GM19193 (cell line): ENCODE measurements around the gene HCN2.

ENCODE experiments used
- POLR2A ChIP-seq: IDR thresholded peaks from 4 replicates; pipeline ENCODE4 v1.6.1; 2011; ENCODE audit not compliant: insufficient read depth, insufficient read length; ENCODE audit errors: extremely low read depth

HCN2 gene

GRCh38 chr19:590750-591098 lies 1.0 kb downstream of the HCN2 start:
- no peak for TF ChIP-seq POLR2A

GRCh38 chr19:591099-591958 lies 1.6 kb downstream of the HCN2 start:
- no peak for TF ChIP-seq POLR2A

DNA sequence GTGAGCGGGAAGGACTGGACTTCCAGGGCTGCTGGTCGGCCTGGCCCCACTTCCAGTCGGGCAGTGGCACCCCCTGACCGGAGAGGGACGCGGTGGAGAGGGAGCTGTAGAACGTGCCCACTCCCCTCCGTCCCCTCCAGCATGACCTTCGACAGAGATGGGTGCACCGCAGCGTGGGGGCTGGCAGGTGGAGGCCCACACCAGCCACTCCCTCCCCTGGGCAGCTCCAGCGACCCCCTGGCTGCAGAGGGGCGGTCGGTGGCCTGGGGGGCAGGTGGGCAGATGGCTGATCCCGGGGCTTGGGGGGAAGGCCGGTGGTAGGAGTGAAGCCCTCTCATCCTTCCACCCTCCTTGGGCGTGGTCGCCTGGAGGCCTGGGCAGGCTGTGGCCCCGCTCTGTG lies 2.4 kb downstream of the HCN2 start:
- no peak for TF ChIP-seq POLR2A

- no peak for TF ChIP-seq POLR2A
These were observed 3.4 kb downstream of the HCN2 start for GRCh38 chr19:593055-593454.

- TF ChIP-seq POLR2A = no peak
These were observed 3.8 kb downstream of the HCN2 start for GRCh38 chr19:593505-593904.

DNA sequence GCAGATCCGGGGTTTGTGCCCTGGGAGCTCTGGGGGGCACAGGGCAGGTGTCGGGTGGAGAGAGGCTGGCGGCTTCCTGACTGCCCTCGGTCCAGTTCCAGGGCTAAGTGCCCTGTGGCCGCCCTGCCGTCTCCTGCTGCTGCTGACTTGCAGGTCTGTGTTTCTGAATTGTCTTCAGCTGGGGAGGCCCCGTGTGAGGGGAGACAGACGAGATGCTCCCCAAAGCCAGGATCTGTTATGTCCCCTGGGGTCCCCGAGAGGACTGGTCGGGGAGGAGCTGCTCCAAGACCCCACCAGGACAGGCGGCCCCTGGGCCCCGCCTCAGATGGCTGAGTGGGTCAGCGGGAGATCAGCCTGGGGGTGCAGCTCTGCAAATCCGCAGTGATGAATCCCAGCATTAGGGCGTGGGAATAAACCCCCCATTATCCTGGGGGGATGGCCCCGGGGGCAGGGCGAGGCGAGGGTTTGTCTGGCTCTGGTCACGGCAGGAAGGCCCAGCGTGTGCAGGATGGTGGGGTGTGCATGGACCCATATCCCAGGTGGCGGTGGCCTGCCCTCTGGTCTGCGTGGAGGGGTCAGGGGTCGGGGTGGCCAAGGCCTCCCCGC lies 4.7 kb downstream of the HCN2 start:
- TF ChIP-seq POLR2A = no peak

- no peak for TF ChIP-seq POLR2A
These were observed 5.9 kb downstream of the HCN2 start for GRCh38 chr19:595326-596262.

DNA sequence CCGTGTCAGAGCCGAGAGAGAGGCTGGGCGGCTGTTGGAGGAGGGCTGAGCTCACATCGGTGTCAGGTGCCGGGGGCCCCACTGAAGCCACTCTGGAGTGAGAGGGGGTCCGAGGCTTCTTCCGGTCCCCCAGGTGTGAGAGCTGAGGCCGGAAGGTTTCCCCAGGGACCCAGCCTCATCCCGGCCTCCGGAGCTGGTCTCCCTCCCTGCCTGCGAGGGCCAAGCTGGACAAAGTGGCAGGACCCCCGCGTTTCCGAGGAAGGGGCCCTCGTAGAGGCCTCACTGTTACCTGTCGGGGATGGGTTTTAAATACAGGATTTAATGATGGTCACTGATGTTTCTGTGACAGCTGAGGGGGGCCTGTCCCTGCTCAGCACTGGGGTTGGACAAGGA lies 6.6 kb downstream of the HCN2 start:
- no peak for TF ChIP-seq POLR2A

GRCh38 chr19:597406-598315 lies 8.0 kb downstream of the HCN2 start:
- TF ChIP-seq POLR2A = no peak

GRCh38 chr19:601310-601709 lies 11.6 kb downstream of the HCN2 start:
- TF ChIP-seq POLR2A = no peak

GRCh38 chr19:601790-602189 lies 12.1 kb downstream of the HCN2 start:
- no peak for TF ChIP-seq POLR2A

DNA sequence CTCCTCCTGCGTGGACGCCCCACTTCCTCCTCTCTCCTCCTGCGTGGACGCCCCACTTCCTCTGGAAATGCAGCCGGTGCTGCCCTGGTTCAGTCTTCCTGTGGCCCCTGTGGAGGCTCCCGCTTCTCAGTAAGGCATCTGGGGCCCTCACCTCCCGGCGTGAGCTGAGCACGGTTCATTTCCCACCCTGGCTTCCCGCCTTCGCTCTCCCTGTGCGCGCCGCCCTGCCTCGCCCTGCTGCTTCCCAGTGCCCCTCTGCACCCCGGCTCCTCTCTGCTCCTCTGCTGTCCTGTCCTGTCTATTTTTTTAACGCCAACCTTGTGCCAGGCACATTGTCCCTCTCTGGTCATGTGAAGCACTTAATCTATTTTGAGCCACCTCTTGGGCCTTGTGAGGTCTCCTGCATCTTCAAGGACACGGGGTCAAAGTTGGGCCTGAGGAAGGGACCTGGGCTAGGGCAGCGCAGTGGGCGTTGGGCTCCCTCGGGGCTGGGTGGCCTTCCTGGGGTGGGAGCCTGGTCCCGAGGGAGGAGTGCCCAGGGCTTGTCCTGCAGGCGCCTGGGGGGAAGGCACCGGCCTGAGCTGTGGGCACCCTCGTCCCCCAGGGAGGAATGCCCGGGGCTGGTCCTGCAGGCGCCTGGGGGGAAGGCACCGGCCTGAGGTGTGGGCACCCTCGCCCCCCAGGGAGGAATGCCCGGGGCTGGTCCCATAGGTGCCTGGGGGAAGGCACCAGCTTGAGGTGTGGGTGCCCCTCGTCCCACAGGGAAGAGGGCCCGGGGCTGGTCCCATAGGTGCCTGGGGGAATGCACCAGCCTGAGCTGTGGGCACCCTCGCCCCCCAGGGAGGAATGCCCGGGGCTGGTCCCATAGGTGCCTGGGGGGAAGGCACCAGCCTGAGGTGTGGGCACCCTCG lies 13.0 kb downstream of the HCN2 start:
- no peak for TF ChIP-seq POLR2A

DNA sequence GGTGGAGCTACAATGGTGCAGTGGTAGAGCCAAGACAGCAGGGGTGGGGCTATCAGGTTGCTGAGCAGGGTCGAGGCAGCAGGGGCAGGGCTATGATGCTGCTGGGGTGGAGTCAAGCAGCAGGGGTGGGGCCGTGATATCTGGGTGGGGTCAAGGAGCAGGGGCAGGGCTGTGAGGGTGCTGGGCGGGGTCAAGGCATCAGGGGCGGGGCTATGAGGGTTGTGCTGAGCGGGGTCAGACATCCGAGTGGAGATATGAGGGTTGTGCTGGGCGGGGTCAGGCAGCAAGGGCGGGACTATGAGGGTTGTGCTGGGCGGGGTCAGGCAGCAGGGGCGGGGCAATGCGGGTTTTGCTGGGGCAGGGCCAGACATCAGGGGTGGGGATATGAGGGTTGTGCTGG lies 14.7 kb downstream of the HCN2 start:
- no peak for TF ChIP-seq POLR2A
